HG02840 (cell line): ENCODE data around the gene CEP89.
"Not testable (repeated sequence)": the region's sequence is repeated elsewhere in the genome, so short reads cannot be mapped to it uniquely, and the experiment has no call there.

Source experiments
- ATAC-seq: cut with Tn5 transposase; IDR thresholded peaks from one replicate; pipeline ENCODE4 v1.9.1; 2021; ENCODE audit warnings: mild to moderate bottlenecking, moderate library complexity, moderate number of reproducible peaks; ENCODE audit not compliant: unreplicated experiment, low FRiP score

The CEP89 gene

GRCh38 chr19:32971715-32972540 is at the start of gene CEP89, which contains the start of gene FAAP24:
CEP89 (minus strand) TSS chr19:32971958; CDS start chr19:32971874, 84 bp downstream.
FAAP24 (plus strand) TSS chr19:32972242; CDS start chr19:32973197, 955 bp downstream.
- ATAC-seq: peak; percentile 99

- not testable (repeated sequence) for ATAC-seq
Observed at GRCh38 chr19:33010891-33011290, 39.1 kb upstream of the CEP89 start.

GRCh38 chr19:33008738-33009137 is 37.0 kb upstream of the CEP89 start:
- no peak for ATAC-seq

GRCh38 chr19:33005440-33005839 is 33.7 kb upstream of the CEP89 start:
- ATAC-seq: no peak

GRCh38 chr19:33003424-33004024 is 31.8 kb upstream of the CEP89 start:
- not testable (repeated sequence) for ATAC-seq

GRCh38 chr19:33002126-33002865 is 30.5 kb upstream of the CEP89 start:
- not testable (repeated sequence) for ATAC-seq

GRCh38 chr19:33000910-33001309 is 29.2 kb upstream of the CEP89 start:
- ATAC-seq: no peak

DNA sequence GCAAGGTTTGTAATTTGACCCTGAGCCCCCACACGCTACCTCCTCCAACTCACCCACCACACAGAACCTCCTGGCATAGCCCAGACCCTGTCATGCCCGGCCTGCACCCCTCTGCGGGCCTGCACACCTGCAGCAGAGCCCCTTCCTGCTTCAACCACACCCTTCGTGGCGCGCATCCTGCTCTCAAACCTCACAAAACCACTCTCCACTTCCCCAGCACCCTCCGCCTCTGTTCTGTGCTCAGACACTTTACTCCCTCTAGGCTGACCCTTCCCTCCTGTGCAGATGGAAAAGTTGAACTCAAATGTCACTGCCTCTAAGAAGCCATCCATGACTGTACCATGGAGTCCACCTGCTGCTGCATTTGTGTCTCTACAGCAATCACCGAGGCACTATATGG is 28.8 kb upstream of the CEP89 start:
- no peak for ATAC-seq

DNA sequence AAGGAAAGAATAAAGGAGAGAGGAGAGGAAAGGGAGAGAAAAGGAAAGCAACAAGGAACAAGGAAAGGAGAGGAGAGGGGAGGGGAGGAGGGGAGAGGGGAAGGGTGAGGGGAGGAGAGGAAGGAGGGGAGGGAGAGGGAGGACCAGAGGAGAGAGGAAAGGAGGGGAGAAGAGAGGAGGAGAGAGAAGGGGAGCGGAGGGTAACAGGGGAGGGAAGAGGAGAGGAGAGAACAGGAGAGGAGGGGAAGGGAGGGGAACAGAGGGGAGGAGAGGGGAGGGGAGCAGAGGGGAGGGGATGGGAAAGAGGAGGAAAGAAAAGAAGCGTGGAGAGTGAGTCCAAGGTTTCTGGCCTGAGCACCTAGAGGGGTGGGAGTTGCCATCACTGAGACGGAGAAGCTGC is 27.0 kb upstream of the CEP89 start:
- ATAC-seq: no peak

DNA sequence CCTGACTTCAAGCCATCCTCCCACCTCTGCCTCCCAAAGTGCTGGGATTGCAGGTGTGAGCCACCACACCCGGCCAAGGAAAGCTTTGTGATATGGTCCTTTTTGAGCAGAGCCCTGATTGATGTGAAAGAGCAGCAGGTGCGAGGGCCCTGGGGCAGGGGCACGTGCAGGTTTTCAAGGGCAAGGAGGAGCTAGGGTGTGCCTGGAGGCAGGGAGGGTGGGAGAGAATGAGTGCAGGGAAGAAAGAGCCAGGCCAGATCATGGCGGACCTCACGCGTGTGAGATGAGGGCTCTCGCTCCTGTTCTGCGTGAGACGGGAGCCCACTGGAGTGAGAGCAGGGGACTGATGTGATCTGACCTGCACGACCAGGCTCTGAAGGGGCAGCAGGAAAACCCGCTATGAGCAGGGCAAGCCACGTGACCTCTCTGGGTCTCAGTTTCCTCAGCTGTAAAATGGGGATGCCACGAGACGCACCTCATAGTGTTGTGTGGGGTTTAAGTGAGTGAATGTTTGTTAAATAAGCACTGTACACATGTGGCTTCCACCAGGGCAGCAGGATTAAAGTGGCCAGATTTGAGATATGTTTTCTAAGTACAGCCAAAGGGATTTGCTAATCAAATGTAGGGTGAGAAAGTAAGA is 26.1 kb upstream of the CEP89 start:
- ATAC-seq: no peak

GRCh38 chr19:32997061-32997464 is 25.3 kb upstream of the CEP89 start:
- not testable (repeated sequence) for ATAC-seq

DNA sequence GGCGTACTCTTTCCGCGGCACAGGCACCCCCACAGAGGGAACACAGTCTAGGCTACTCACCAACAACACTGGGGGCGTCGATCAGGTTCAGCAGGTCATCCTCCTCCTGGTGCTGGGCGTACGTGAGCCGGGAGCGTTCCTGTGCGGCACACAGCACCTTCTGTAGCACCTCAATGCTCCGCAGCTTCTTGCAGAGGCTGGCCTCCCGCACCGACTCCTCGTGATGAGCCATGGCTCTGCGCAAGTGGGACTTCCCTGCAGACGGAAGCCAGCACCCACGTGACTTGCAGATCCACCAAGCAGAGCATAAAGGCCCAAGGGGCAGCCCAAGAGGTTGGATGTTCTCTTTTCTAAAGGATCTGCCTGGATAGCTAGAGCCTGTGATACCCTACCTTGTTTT is 24.2 kb upstream of the CEP89 start:
- ATAC-seq: not testable (repeated sequence)

GRCh38 chr19:32988724-32989123 is 17.0 kb upstream of the CEP89 start:
- ATAC-seq: no peak

DNA sequence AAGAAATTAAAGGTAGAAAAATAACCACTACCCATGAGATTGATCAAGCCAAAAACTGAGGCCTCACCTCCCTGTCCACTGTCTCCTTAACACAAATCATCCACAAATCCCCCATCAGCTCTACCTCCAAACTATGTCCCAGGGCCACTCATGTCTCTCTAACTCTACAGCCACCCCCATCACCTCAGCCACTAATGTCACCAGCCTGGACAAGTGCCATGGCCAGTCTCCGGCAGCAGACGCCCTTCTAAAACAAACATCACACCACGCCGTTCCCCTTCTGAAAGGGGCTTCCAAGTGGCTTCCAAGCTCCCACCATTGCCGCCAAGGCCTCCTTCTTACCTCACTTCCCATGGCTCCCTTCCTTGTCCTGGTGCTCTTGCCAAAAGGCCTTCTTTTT is 16.5 kb upstream of the CEP89 start:
- not testable (repeated sequence) for ATAC-seq

GRCh38 chr19:32982488-32982887 is 10.7 kb upstream of the CEP89 start:
- not testable (repeated sequence) for ATAC-seq

DNA sequence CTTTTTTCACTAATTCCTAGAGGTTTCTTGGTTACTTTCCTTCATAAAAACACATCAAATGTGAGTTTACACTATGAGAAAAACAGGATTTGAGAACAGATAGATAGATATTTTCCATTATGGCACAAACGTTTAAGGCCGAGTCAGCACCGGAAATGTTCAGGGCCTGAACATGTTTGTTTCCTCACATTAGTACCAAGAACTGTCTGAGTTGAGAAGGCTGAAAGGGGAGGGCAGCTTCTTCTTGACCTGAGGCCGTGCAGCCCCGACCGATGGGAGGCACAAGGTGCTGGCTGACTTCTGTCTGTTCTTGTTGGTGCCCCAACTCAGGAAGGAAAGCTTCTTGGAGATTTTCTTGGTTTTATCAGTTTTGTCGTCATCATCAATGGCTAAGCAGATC is 8.0 kb upstream of the CEP89 start:
- not testable (repeated sequence) for ATAC-seq

DNA sequence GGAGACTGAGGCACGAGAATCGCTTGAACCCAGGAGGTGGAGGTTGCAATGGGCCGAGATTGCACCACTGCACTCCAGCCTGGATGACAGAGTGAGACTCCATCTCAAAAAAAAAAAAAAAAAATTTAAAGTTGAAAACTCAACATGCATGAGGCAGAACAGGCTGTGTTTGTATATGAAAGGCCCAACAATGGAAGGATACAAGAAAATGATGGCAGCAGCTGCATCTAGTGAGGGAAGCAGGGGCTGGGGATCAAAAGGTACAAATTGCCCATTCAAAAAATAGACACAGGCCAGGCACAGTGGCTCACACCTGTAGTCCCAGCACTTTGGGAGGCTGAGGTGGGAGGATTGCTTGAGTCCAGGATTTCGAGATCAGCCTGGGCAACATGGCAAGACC is 6.1 kb upstream of the CEP89 start:
- not testable (repeated sequence) for ATAC-seq

DNA sequence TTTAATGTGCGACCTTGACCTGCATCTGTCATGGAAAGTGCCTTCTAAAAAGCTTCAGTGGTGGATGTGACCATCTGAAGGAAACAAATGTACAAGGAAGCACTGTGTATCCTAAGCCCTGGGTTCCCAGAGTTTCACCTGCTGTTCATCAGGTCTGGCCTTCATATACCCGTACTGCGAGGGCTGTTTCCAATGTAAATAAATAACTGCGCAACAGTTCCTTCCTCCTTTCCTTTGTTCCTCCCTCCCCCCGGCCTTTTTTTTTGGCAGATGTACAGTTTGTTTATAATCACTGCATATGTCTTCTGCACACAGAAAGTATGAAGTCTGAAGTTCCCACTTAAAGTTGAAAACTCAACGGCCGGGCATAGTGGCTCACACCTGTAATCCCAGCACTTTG is 5.5 kb upstream of the CEP89 start:
- no peak for ATAC-seq

GRCh38 chr19:32976223-32976805 is 4.6 kb upstream of the CEP89 start:
- no peak for ATAC-seq

- ATAC-seq: no peak
Observed at GRCh38 chr19:32971012-32971595, 654 bp downstream of the CEP89 start.
